Kidney epithelial cell (primary cell): ENCODE results near the gene RAC2. TPM values are rescaled to one million over a fixed set of nuclear protein-coding genes. Genes with fewer than 3 reads are reported as not detected.

Experiments used
- DNase-seq: peaks from one replicate; pipeline ENCODE4 v3.0.0-alpha.2; 2010; ENCODE audit warnings: low read depth
- H3K27me3 ChIP-seq: 2 replicates; pipeline ENCODE4 v1.6.0; 2011; ENCODE audit warnings: low read length; ENCODE audit not compliant: control insufficient read depth, insufficient read depth
- H3K36me3 ChIP-seq: 2 replicates; pipeline ENCODE4 v1.5.1; 2011; ENCODE audit warnings: low read length; ENCODE audit not compliant: control insufficient read depth, insufficient read depth
- H3K4me3 ChIP-seq: 2 replicates; pipeline ENCODE4 v1.5.1; 2011; ENCODE audit warnings: low read depth, mild to moderate bottlenecking, control low read depth, low read length
- CTCF ChIP-seq: IDR thresholded peaks from 2 replicates; pipeline ENCODE4 v1.5.1; 2011; ENCODE audit warnings: mild to moderate bottlenecking, moderate library complexity, low read length, control low read depth, inconsistent platforms; ENCODE audit not compliant: insufficient read depth, poor library complexity, severe bottlenecking
- total RNA-seq: library from RNA; depleted of rRNA; stranded (reverse); fragments of >200 nt; gene quantifications from 2 replicates; pipeline ENCODE4 v1.2.3, GENCODE V29; 2015

The RAC2 gene
- total RNA-seq, 1 donor from 2014 or later, result 24.0 TPM

- no peaks in the 10 kb centered on the region for H3K27me3 ChIP-seq
- no peak for DNase-seq
- H3K4me3 ChIP-seq, result no peak overlapping the region
- H3K36me3 ChIP-seq, result no peaks in the 10 kb centered on the region
- TF ChIP-seq CTCF, result no peak
These were observed 60.4 kb downstream of the RAC2 start for GRCh38 chr22:37183432-37184379.

GRCh38 chr22:37182949-37183245 lies 61.2 kb downstream of the RAC2 start:
- H3K27me3 ChIP-seq, result no peaks in the 10 kb centered on the region
- no peak for DNase-seq
- H3K4me3 ChIP-seq, result no peak overlapping the region
- H3K36me3 ChIP-seq, result no peaks in the 10 kb centered on the region
- no peak for TF ChIP-seq CTCF

GRCh38 chr22:37182101-37182948 lies 61.7 kb downstream of the RAC2 start:
- H3K27me3 ChIP-seq, result no peaks in the 10 kb centered on the region
- no peak for DNase-seq
- no peaks in the 10 kb centered on the region for H3K36me3 ChIP-seq
- TF ChIP-seq CTCF, result no peak
- H3K4me3 ChIP-seq, result no peak overlapping the region

GRCh38 chr22:37181681-37182080 lies 62.4 kb downstream of the RAC2 start:
- H3K4me3 ChIP-seq, result no peak overlapping the region
- TF ChIP-seq CTCF, result no peak
- DNase-seq, result no peak
- H3K36me3 ChIP-seq, result no peaks in the 10 kb centered on the region
- H3K27me3 ChIP-seq, result no peaks in the 10 kb centered on the region

GRCh38 chr22:37180531-37181231 lies 63.4 kb downstream of the RAC2 start:
- no peaks in the 10 kb centered on the region for H3K36me3 ChIP-seq
- H3K4me3 ChIP-seq, result no peak overlapping the region
- DNase-seq, result no peak
- TF ChIP-seq CTCF, result no peak
- H3K27me3 ChIP-seq, result no peaks in the 10 kb centered on the region
